Gastroesophageal sphincter (tissue), 3 donors: ENCODE measurements around the gene OR10H2.

Experiments used
- CTCF ChIP-seq, 4 experiments: fragments of 200-600 bp in 2 of 4; fragments of 450-650 bp in 2 of 4; sonication (generic) in 1 of 4; IDR thresholded peaks; one replicate each; pipeline ENCODE4 v1.5.1; 2017 to 2019; ENCODE audit warnings: antibody characterized with exemption in 4 of 4, mild to moderate bottlenecking in 2 of 4, moderate library complexity in 2 of 4
- POLR2A ChIP-seq, 2 donors: fragments of 450-650 bp; IDR thresholded peaks; one replicate each; pipeline ENCODE4 v1.6.1; 2017; ENCODE audit warnings: antibody characterized with exemption in 2 of 2, mild to moderate bottlenecking in 2 of 2, moderate library complexity in 1 of 2

GRCh38 chr19:15696654-15697194 is 31.1 kb upstream of the OR10H2 start:
- TF ChIP-seq CTCF (IDR thresholded peaks at IDR 0.05), result no peak
- no peak for TF ChIP-seq POLR2A (IDR thresholded peaks at IDR 0.05)
